Ovary (tissue), 9 donors: ENCODE results near the gene RPL23. TPM values are rescaled to one million over a fixed set of nuclear protein-coding genes. Genes with fewer than 3 reads are reported as not detected.

Experiments used
- DNase-seq, 5 donors: peaks; one replicate each; pipeline ENCODE4 v3.0.0-alpha.2; 2019 to 2020
- H3K27ac ChIP-seq, 2 donors: fragments of 200-600 bp; one replicate each; pipeline versions ENCODE4 v1.5.1 to v1.8.0; 2019 to 2022
- H3K27me3 ChIP-seq: fragments of 200-600 bp; one replicate; pipeline ENCODE4 v1.8.0; 2022
- H3K36me3 ChIP-seq: fragments of 200-600 bp; sonication (generic); one replicate; pipeline ENCODE4 v1.5.1; 2019
- H3K4me1 ChIP-seq: one replicate; pipeline ENCODE4 v1.8.1; 2013; ENCODE audit warnings: mild to moderate bottlenecking, moderate library complexity; ENCODE audit not compliant: insufficient read depth
- H3K4me3 ChIP-seq: fragments of 200-600 bp; sonication (generic); one replicate; pipeline ENCODE4 v1.5.1; 2017
- H3K9me3 ChIP-seq, 2 donors: fragments of 200-600 bp in 1 of 2; sonication (generic) in 1 of 2; one replicate each; pipeline versions ENCODE4 v1.5.1 to v1.8.1; 2013 to 2019; ENCODE audit warnings: mild to moderate bottlenecking in 1 of 2, moderate library complexity in 1 of 2
- EP300 ChIP-seq: sonication (generic); formaldehyde crosslinking; IDR thresholded peaks from one replicate; pipeline ENCODE4 v1.6.1; 2017; ENCODE audit warnings: antibody characterized with exemption
- POLR2A ChIP-seq: fragments of 450-650 bp; IDR thresholded peaks from one replicate; pipeline ENCODE4 v1.6.1; 2017; ENCODE audit warnings: antibody characterized with exemption, mild to moderate bottlenecking, moderate library complexity
- WGBS, 3 donors: extraction: QIAGEN DNeasy Blood & Tissue Kit in 1 of 3; methylation state at CpG; one replicate each; pipeline versions ENCODE4 v1.1.5 to v1.1.7; 2013 to 2017; 5-methylcytosine and 5-hydroxymethylcytosine counted together
- intact Hi-C, 4 donors: fragments of 100-400 bp; cut with DNase I; formaldehyde crosslinking; loops; one replicate each; pipeline versions ENCODE4 v1.11.0 to v1.15.1; 2022 to 2023
- polyA plus RNA-seq, 2 donors: library from polyadenylated mRNA; stranded (reverse); fragments of 200-250 nt in 1 of 2; fragments of 350-450 nt in 1 of 2; fragmentation: Illumina TruSeq in 1 of 2; extraction: RNeasy Lipid Tissue Mini Kit (QIAGEN cat#74804) in 1 of 2; gene quantifications; one replicate each; pipeline ENCODE4 v1.2.3, GENCODE V29; 2013 to 2014
- total RNA-seq, 7 donors: library from RNA; depleted of rRNA in 2 of 7; stranded (reverse); fragments of >200 nt in 2 of 7; fragmentation: NEBNext Ultra II Directional in 3 of 7; extraction: Animal tissue kit (Norgen Biotek cat#: 25700) in 3 of 7; gene quantifications; one replicate each; pipeline versions ENCODE4 v1.1.0 to v1.2.4, GENCODE V29; 2016 to 2023
- TF ChIP-seq, protein P1 (sequence below), 3 donors: fragments of 450-650 bp in 2 of 3; fragments of 200-600 bp in 1 of 3; IDR thresholded peaks; one replicate each; pipeline versions ENCODE4 v1.5.1 to v1.8.0; 2016 to 2022; ENCODE audit warnings: antibody characterized with exemption in 3 of 3, mild to moderate bottlenecking in 1 of 3
- donor health status: DM: no; HTN: no; CAD: no; lungs with moderate emphysema.
- donor health status: DM: no; HTN: no; CAD: no.
- donor health status: Bipolar disorder and iron deficiency.
- donor health status: DM: yes; HTN: yes; CAD: no.
- donor health status: DM: no; HTN: no; CAD: no.
- donor health status: DM: yes; HTN: yes; CAD: no.

RPL23 gene
- total and polyA plus RNA-seq, 9 donors = 2,982 to 7,100 (median 3,568) TPM

DNA sequence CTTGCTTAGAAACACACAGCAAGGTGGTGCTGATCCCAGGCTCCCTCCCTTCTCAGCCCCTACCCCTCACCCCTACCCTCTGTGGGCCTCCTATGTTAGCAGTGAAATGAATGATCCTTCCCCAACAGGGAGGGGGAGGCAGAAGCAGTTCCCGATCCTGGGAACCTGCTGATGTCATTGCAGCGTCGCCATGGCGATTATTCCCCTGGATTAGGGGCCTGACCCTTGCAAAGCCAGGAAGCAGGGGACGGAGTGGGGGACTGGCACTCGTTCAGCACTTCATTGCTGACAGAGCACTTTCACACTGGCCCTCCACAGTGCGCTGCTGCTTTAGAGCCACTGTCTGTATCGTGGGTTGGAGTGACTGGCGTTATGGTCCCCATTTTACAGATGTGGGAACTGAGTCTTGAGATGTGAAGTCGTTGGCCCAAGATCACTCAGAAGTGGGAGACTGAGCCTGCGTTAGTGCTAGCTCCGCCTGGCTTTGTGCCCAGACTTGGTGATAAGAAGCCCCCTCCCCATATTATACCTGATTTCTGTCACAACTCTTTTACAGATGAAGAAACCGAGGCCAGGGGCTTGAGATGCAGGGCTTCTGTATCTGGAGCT, 42.9 kb upstream of the RPL23 start:
- Histone ChIP-seq H3K36me3 (no peaks in the 10 kb centered on the region), H3K27ac (no peak overlapping the region), H3K4me1 (peaks cover 25% of the 10 kb centered on the region), H3K27me3 (no peaks in the 10 kb centered on the region), H3K9me3 (no peaks in the 10 kb centered on the region), H3K4me3 (no peak overlapping the region)
- intact Hi-C loops = no loop called here
- TF ChIP-seq POLR2A (no peak), EP300 (no peak)
- TF ChIP-seq, protein P1, sequence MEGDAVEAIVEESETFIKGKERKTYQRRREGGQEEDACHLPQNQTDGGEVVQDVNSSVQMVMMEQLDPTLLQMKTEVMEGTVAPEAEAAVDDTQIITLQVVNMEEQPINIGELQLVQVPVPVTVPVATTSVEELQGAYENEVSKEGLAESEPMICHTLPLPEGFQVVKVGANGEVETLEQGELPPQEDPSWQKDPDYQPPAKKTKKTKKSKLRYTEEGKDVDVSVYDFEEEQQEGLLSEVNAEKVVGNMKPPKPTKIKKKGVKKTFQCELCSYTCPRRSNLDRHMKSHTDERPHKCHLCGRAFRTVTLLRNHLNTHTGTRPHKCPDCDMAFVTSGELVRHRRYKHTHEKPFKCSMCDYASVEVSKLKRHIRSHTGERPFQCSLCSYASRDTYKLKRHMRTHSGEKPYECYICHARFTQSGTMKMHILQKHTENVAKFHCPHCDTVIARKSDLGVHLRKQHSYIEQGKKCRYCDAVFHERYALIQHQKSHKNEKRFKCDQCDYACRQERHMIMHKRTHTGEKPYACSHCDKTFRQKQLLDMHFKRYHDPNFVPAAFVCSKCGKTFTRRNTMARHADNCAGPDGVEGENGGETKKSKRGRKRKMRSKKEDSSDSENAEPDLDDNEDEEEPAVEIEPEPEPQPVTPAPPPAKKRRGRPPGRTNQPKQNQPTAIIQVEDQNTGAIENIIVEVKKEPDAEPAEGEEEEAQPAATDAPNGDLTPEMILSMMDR (IDR thresholded peaks at IDR 0.05) = no peak
- WGBS, 3 donors = 63 to 72% (median 67%) methylated on average over 13 of the region's 13 CpGs
- no peak for DNase-seq

GRCh38 chr17:38894276-38894675, 40.8 kb upstream of the RPL23 start:
- Histone ChIP-seq H3K27me3 (no peaks in the 10 kb centered on the region), H3K27ac (no peak overlapping the region), H3K4me1 (peaks cover 21% of the 10 kb centered on the region), H3K9me3 (no peaks in the 10 kb centered on the region), H3K4me3 (no peak overlapping the region), H3K36me3 (no peaks in the 10 kb centered on the region)
- DNase-seq = no peak
- TF ChIP-seq, protein P1 (IDR thresholded peaks at IDR 0.05) = no peak
- TF ChIP-seq EP300 (no peak), POLR2A (no peak)
- intact Hi-C loops = no loop called here
- 14 to 37% (median 29%) methylated on average over 7 of the region's 7 CpGs for WGBS, 3 donors

DNA sequence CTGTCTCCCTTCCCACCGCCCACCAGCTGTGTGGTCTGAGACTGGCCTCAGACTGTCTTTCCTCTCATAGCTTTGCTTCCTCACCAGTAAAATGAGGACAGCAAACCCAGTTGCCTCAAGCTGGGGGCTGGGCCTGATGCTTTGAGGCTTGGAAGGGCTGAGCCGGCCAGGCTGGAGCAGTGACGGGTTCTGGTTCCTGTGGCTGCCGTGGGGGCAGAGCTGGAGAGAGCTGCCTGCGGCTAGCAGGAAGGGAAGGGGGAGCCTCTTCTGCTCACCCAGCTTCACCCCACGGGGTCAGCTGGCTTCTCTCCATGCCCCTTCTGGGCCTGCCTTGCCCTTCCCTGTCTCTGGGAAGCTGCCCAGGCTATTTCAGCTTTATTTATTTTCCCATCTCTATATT, 40.1 kb upstream of the RPL23 start:
- intact Hi-C loops = no loop called here
- Histone ChIP-seq H3K27me3 (no peaks in the 10 kb centered on the region), H3K4me3 (no peak overlapping the region), H3K36me3 (no peaks in the 10 kb centered on the region), H3K27ac (no peak overlapping the region), H3K9me3 (no peaks in the 10 kb centered on the region), H3K4me1 (peaks cover 21% of the 10 kb centered on the region)
- 22 to 45% (median 36%) methylated on average over 6 of the region's 6 CpGs for WGBS, 3 donors
- no peak for TF ChIP-seq POLR2A
- no peak for DNase-seq

GRCh38 chr17:38893113-38893512, 39.6 kb upstream of the RPL23 start:
- H3K4me3 ChIP-seq = no peak overlapping the region
- H3K27ac ChIP-seq = no peak overlapping the region
- peaks cover 21% of the 10 kb centered on the region for H3K4me1 ChIP-seq
- no peaks in the 10 kb centered on the region for H3K27me3 ChIP-seq
- no peak for DNase-seq
- intact Hi-C loops = no loop called here
- H3K9me3 ChIP-seq = no peaks in the 10 kb centered on the region
- 39 to 55% (median 44%) methylated on average over 5 of the region's 5 CpGs for WGBS, 3 donors
- no peaks in the 10 kb centered on the region for H3K36me3 ChIP-seq
- no peak for TF ChIP-seq POLR2A
- no peak for TF ChIP-seq EP300
- TF ChIP-seq, protein P1 (IDR thresholded peaks at IDR 0.05) = no peak

DNA sequence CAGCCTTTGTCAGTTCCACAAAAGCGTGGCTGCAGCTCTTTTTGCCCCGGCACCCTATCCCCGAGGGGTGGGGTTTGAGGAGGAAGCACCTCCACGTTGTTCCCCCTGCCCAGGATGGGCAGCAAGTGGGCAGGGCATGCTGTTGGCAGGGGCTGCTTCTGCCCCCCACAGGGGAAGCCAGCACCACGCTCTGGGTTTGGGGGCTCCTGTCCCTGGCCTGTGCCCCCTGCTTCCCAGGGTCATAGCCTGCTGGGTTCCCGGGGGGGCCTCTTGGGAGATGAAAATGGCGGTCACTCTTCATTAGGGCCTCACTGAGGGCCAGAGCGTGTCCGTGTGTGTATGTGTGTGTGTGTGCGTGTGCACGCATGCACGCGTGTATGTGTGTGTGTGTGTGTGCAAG, 39.1 kb upstream of the RPL23 start:
- WGBS, 3 donors = 79 to 83% (median 81%) methylated on average over 13 of the region's 13 CpGs

More for the DNA sequence above, 39.1 kb upstream of the RPL23 start:
- TF ChIP-seq POLR2A = no peak
- TF ChIP-seq, protein P1 (IDR thresholded peaks at IDR 0.05) = no peak
- no peak for TF ChIP-seq EP300
- H3K9me3 ChIP-seq = no peaks in the 10 kb centered on the region
- intact Hi-C loops = no loop called here
- H3K4me1 ChIP-seq = peaks cover 21% of the 10 kb centered on the region
- no peak overlapping the region for H3K27ac ChIP-seq
- H3K27me3 ChIP-seq = no peaks in the 10 kb centered on the region
- H3K36me3 ChIP-seq = no peaks in the 10 kb centered on the region
- DNase-seq = no peak
- H3K4me3 ChIP-seq = no peak overlapping the region
